Bronchus fibroblast of lung (primary cell): Measurements from ENCODE around the gene SRPK1. TPM values are rescaled to one million over a fixed set of nuclear protein-coding genes. Genes with fewer than 3 reads are reported as not detected.

Experiments used
- total RNA-seq: library from RNA; depleted of rRNA; stranded (reverse); fragments of >200 nt; gene quantifications from 2 replicates; pipeline ENCODE4 v1.2.3, GENCODE V29; 2015

The SRPK1 gene
- 70.2 and 82.2 TPM in 2 replicates for total RNA-seq

GRCh38 chr6:35920793-35921732 lies at the start of gene SRPK1:
TSS of gene SRPK1 (minus strand) at chr6:35921098. CDS start at chr6:35921056, 42 bp downstream.

DNA sequence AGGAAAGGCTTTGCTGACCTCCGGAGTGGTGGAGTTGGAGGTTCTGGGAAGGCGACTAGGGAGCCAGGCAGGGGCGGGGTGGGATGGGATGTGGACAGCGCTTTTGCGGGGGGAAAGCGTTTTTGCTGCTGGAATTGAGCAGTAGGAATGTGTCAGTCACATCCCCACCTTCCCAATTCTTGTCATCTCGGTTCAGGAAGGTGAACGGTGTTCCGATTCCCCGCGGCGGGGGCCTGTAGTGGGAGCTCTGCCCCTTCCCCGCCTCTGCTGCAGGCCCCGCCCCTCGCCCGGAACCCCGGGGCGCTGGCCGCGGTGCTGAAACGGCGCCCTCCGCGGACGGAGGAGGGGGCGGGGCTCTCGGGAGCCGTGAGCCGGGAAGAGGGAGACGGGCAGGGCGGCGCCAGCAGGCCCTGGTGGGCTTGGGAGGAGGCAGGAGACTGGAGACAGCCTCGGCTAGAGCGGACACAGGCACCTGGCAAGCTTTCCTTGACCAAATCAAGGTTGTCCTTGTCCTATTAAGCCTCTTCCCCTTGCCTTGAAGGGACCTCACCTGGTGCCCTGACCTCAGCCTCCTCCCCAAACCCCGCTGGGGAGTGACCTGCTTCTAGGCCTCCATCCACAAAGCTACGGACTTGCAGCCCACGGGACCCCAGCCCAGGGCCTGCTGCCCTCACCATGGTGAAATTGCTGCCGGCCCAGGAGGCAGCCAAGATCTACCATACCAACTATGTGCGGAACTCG lies 115.7 kb downstream of the SRPK1 start, which contains the start of gene LHFPL5:
LHFPL5 (plus strand) TSS at position 357 of the 741 bp plus-strand sequence; CDS start at position 676, 319 bp downstream.

Other genes starting within 250 kb of the SRPK1 start
- gene FKBP5, start 232.2 kb downstream of the SRPK1 start, total RNA-seq: 109 and 115 TPM in 2 replicates
- gene ARMC12, start 184.1 kb downstream of the SRPK1 start, total RNA-seq: under 0.01 TPM in 1 of 2 replicates, not detected in the other
- gene CLPSL2, start 144.5 kb downstream of the SRPK1 start, total RNA-seq: not detected in 2 replicates
- not detected in 2 replicates for gene CLPSL1, start 140.1 kb downstream of the SRPK1 start, total RNA-seq
- not detected in 2 replicates for gene CLPS, start 123.8 kb downstream of the SRPK1 start, total RNA-seq
- gene LHFPL5, start 115.7 kb downstream of the SRPK1 start, total RNA-seq: not detected in 2 replicates
- gene SLC26A8, start 103.5 kb upstream of the SRPK1 start, total RNA-seq: not detected in 2 replicates
- 35.1 and 36.7 TPM in 2 replicates for gene MAPK14, start 106.7 kb upstream of the SRPK1 start, total RNA-seq
- gene MAPK13, start 209.4 kb upstream of the SRPK1 start, total RNA-seq: 7.6 and 12.0 TPM in 2 replicates